Endothelial cell of umbilical vein (primary cell): Measurements from ENCODE around the gene KIF21B.

Source experiments
- POLR2A ChIP-seq: IDR thresholded peaks from 2 replicates; pipeline ENCODE4 v1.6.1; 2012; ENCODE audit warnings: low read depth, mild to moderate bottlenecking, control low read depth, low read length
- TF ChIP-seq, protein P1 (sequence below), 2 donors: IDR thresholded peaks; 1 replicate in 1 of 2; 2 replicates in 1 of 2; pipeline ENCODE4 v1.5.1; 2011; ENCODE audit warnings: low read length in 2 of 2, mild to moderate bottlenecking in 2 of 2, moderate library complexity in 2 of 2, control low read depth in 1 of 2, inconsistent platforms in 1 of 2, low read depth in 1 of 2; ENCODE audit not compliant: insufficient read depth in 1 of 2; ENCODE audit errors: extremely low read depth in 1 of 2
- TF ChIP-seq, protein P2 (sequence below): IDR thresholded peaks from 2 replicates; pipeline ENCODE4 v1.6.1; 2011; ENCODE audit not compliant: insufficient read depth, insufficient read length

DNA sequence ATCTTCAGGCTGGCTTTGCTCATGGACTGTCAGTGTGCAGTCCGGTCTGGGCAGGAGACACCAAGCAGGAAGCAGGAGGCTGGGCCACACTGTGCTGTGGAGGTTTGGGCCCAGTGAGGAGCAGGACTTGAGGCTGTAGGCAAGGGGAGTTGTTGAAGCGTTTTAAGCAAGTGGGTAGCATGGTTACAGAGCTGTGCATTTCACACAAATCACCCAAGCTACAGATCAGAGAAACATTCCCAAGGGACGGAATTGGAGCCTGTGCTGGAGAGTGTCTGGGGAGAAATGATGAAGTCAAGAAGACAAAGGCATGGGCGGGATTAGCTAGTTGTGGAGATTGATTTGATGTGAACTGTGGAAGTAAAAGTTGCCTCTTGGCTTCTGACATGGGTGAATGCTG is 60.9 kb downstream of the KIF21B start:
- TF ChIP-seq, protein P1, sequence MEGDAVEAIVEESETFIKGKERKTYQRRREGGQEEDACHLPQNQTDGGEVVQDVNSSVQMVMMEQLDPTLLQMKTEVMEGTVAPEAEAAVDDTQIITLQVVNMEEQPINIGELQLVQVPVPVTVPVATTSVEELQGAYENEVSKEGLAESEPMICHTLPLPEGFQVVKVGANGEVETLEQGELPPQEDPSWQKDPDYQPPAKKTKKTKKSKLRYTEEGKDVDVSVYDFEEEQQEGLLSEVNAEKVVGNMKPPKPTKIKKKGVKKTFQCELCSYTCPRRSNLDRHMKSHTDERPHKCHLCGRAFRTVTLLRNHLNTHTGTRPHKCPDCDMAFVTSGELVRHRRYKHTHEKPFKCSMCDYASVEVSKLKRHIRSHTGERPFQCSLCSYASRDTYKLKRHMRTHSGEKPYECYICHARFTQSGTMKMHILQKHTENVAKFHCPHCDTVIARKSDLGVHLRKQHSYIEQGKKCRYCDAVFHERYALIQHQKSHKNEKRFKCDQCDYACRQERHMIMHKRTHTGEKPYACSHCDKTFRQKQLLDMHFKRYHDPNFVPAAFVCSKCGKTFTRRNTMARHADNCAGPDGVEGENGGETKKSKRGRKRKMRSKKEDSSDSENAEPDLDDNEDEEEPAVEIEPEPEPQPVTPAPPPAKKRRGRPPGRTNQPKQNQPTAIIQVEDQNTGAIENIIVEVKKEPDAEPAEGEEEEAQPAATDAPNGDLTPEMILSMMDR (IDR thresholded peaks at IDR 0.05; ENCODE audit: extremely low read depth in 1 of 2, insufficient read depth in 1 of 2, low read depth in 1 of 2, low read length in 2 of 2) = no peak
- TF ChIP-seq, protein P2, sequence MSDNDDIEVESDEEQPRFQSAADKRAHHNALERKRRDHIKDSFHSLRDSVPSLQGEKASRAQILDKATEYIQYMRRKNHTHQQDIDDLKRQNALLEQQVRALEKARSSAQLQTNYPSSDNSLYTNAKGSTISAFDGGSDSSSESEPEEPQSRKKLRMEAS = no peak
- TF ChIP-seq POLR2A = no peak
